Liver (tissue), 3 donors: ENCODE results near the gene GABRR3.

Experiments used
- EGR1 ChIP-seq, 2 donors: IDR thresholded peaks; 2 replicates each; pipeline ENCODE4 v1.6.1; 2016 to 2018; ENCODE audit warnings: antibody characterized with exemption in 2 of 2, low read depth in 2 of 2
- GABPA ChIP-seq, 2 donors: IDR thresholded peaks in 1 of 2; conservative IDR thresholded peaks in 1 of 2; 2 replicates each; pipeline ENCODE4 v1.6.1; 2016; ENCODE audit warnings: antibody characterized with exemption in 2 of 2, mild to moderate bottlenecking in 1 of 2, moderate library complexity in 1 of 2
- HNF4G ChIP-seq: IDR thresholded peaks from 2 replicates; pipeline ENCODE4 v1.6.1; 2016; ENCODE audit warnings: antibody characterized with exemption
- JUND ChIP-seq, 2 donors: IDR thresholded peaks; 2 replicates each; pipeline ENCODE4 v1.6.1; 2016; ENCODE audit warnings: antibody characterized with exemption in 2 of 2
- MAX ChIP-seq: IDR thresholded peaks from 2 replicates; pipeline ENCODE4 v1.6.1; 2016; ENCODE audit warnings: antibody characterized with exemption
- NR2F2 ChIP-seq: IDR thresholded peaks from 2 replicates; pipeline ENCODE4 v1.6.1; 2016; ENCODE audit warnings: antibody characterized with exemption
- RXRA ChIP-seq, 2 donors: IDR thresholded peaks; 2 replicates each; pipeline ENCODE4 v1.6.1; 2017 to 2018; ENCODE audit warnings: antibody characterized with exemption in 2 of 2, mild to moderate bottlenecking in 1 of 2
- SP1 ChIP-seq: IDR thresholded peaks from 2 replicates; pipeline ENCODE4 v1.6.1; 2018; ENCODE audit warnings: antibody characterized with exemption, mild to moderate bottlenecking
- TAF1 ChIP-seq: conservative IDR thresholded peaks from 2 replicates; pipeline ENCODE4 v1.6.1; 2016; ENCODE audit warnings: antibody characterized with exemption, mild to moderate bottlenecking
- TF ChIP-seq, protein P1 (sequence below): fragments of 150-350 bp; IDR thresholded peaks from 2 replicates; pipeline ENCODE4 v1.5.1; 2017; ENCODE audit warnings: improper control_type of control experiment, low read depth, low read length; ENCODE audit not compliant: missing input control
- donor health status: healthy.
- donor health status: healthy.

DNA sequence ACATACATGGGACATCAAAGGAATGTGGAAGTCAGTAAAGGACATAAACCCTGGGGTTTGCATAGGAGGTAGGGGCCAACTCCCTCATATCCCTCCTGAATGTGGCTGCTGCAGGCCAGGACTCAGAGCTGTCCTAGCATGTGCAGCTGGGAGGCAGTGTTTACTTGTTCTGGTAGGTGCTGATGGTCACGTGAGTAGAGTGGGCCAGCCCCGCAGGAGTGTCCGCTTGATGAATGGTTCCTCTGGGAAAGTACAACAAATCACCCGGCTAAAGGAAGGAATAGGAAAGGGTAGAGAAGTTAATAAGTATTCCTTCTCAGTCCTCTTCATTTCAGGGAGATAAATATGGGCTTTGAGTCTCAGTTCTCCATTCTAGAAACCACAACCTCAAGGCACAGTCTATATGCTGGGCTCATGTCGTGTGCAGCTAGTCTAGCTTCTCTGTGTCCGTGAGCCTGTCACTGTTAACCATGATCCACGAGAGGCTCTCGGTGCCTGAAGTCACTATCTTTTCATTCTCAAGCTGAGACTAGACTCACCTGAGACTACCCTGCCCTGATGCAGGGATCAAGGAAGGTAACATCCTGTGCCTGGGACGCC, 80.8 kb downstream of the GABRR3 start:
- TF ChIP-seq, protein P1, sequence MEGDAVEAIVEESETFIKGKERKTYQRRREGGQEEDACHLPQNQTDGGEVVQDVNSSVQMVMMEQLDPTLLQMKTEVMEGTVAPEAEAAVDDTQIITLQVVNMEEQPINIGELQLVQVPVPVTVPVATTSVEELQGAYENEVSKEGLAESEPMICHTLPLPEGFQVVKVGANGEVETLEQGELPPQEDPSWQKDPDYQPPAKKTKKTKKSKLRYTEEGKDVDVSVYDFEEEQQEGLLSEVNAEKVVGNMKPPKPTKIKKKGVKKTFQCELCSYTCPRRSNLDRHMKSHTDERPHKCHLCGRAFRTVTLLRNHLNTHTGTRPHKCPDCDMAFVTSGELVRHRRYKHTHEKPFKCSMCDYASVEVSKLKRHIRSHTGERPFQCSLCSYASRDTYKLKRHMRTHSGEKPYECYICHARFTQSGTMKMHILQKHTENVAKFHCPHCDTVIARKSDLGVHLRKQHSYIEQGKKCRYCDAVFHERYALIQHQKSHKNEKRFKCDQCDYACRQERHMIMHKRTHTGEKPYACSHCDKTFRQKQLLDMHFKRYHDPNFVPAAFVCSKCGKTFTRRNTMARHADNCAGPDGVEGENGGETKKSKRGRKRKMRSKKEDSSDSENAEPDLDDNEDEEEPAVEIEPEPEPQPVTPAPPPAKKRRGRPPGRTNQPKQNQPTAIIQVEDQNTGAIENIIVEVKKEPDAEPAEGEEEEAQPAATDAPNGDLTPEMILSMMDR, result no peak
- no peak for TF ChIP-seq TAF1
- TF ChIP-seq GABPA (IDR thresholded peaks at IDR 0.05 in 1 of 2, conservative IDR thresholded peaks at IDR 0.05 in 1 of 2), result no peak
- no peak for TF ChIP-seq EGR1 (IDR thresholded peaks at IDR 0.05; ENCODE audit: low read depth in 2 of 2)
- no peak for TF ChIP-seq HNF4G
- TF ChIP-seq NR2F2, result no peak
- no peak for TF ChIP-seq MAX
- TF ChIP-seq SP1, result no peak
- TF ChIP-seq JUND (IDR thresholded peaks at IDR 0.05), result no peak
- no peak for TF ChIP-seq RXRA (IDR thresholded peaks at IDR 0.05)
